HCT116 (cell line): Measurements from ENCODE around the gene SVEP1. TPM values are rescaled to one million over a fixed set of nuclear protein-coding genes. Genes with fewer than 3 reads are reported as not detected.

ENCODE experiments used
- ATAC-seq: fragments of 200-7000 bp; cut with Tn5 transposase; 2 replicates; pipeline ENCODE4 v1.9.1; 2020; ENCODE audit warnings: mild to moderate bottlenecking, moderate library complexity
- BruUV-seq: library from RNA; stranded (reverse); fragments of 400-500 nt; replicated peaks from 2 replicates; lab custom pipeline; 2021; lab: Mats Ljungman, UMichigan
- CTCF ChIA-PET: fragments of 300-600 bp; sonication (Branson Sonifier 250); formaldehyde crosslinking; loops from one replicate; lab custom pipeline; 2021; ENCODE audit warnings: antibody characterized with exemption; lab: Charles Lee
- POLR2A ChIA-PET: fragments of 300-600, 350-600 bp; sonication (Branson Sonifier 250); formaldehyde crosslinking; loops from one replicate; lab custom pipeline; 2021; ENCODE audit warnings: antibody characterized with exemption; lab: Charles Lee
- RAD21 ChIA-PET, 2 experiments: fragments of 300-600 bp; sonication (Branson Sonifier 250); formaldehyde crosslinking; loops; one replicate each; lab custom pipeline; 2023; ENCODE audit warnings: low total read pairs in 2 of 2; ENCODE audit not compliant: uncharacterized antibody in 2 of 2, unreplicated experiment in 2 of 2, low non-redundant PET in 1 of 2; lab: Charles Lee
- DNase-seq: peaks from one replicate; pipeline ENCODE4 v3.0.0-alpha.2; 2010; ENCODE audit warnings: low read depth, low spot score
- H2AFZ ChIP-seq: fragments of 200-600 bp; shearing (Covaris generic), sonication (generic); 2 replicates; pipeline ENCODE4 v1.6.1; 2017; ENCODE audit warnings: low read depth, mixed run types, mixed read lengths, antibody characterized with exemption, low read length; ENCODE audit not compliant: poor library complexity, severe bottlenecking
- H3K27ac ChIP-seq: 2 replicates; pipeline ENCODE4 v1.5.1; 2012; ENCODE audit warnings: low read depth, low read length
- H3K27me3 ChIP-seq: fragments of 200-600 bp; sonication (generic); 2 replicates; pipeline ENCODE4 v1.6.1; 2016; ENCODE audit warnings: mixed run types, low read length, mixed read lengths; ENCODE audit not compliant: insufficient read depth
- H3K36me3 ChIP-seq, 2 experiments: fragments of 200-500 bp in 1 of 2; fragments of 200-600 bp in 1 of 2; sonication (Bioruptor generic) in 1 of 2; sonication (generic) in 1 of 2; 2 replicates each; pipeline versions ENCODE4 v1.5.1 to v1.6.1; 2014 to 2016; ENCODE audit warnings: low read length in 2 of 2, inconsistent platforms in 1 of 2, mixed read lengths in 1 of 2, mixed run types in 1 of 2; ENCODE audit not compliant: insufficient read depth in 2 of 2, control insufficient read depth in 1 of 2
- H3K4me1 ChIP-seq, 2 experiments: fragments of 200-600 bp in 1 of 2; sonication (generic) in 1 of 2; 2 replicates each; pipeline versions ENCODE4 v1.5.1 to v1.6.1; 2012 to 2017; ENCODE audit warnings: low read length in 2 of 2, inconsistent platforms in 1 of 2, mild to moderate bottlenecking in 1 of 2, mixed read lengths in 1 of 2, mixed run types in 1 of 2, moderate library complexity in 1 of 2; ENCODE audit not compliant: insufficient read depth in 2 of 2, control insufficient read depth in 1 of 2
- H3K4me2 ChIP-seq: fragments of 200-600 bp; sonication (generic); 2 replicates; pipeline ENCODE4 v1.6.1; 2017; ENCODE audit warnings: mixed run types, low read length, mixed read lengths
- H3K4me3 ChIP-seq, 2 experiments: fragments of 200-600 bp in 1 of 2; sonication (generic) in 1 of 2; replicated peaks in 1 of 2; 2 replicates each; pipeline ENCODE4 v1.5.1; 2011 to 2016; ENCODE audit warnings: low read length in 2 of 2, control low read depth in 1 of 2, low read depth in 1 of 2, mild to moderate bottlenecking in 1 of 2, mixed read lengths in 1 of 2, mixed run types in 1 of 2
- H3K79me2 ChIP-seq: fragments of 200-600 bp; sonication (generic); 2 replicates; pipeline ENCODE4 v1.6.1; 2017; ENCODE audit warnings: mild to moderate bottlenecking, mixed run types, low read length, moderate library complexity, mixed read lengths; ENCODE audit not compliant: insufficient read depth
- H3K9ac ChIP-seq: fragments of 200-600 bp; sonication (generic); 2 replicates; pipeline ENCODE4 v1.6.1; 2016; ENCODE audit warnings: low read length, mixed read lengths
- H3K9me2 ChIP-seq: fragments of 200-600 bp; sonication (generic), shearing (Covaris generic); 2 replicates; pipeline ENCODE4 v1.6.1; 2017; ENCODE audit warnings: mixed run types, mild to moderate bottlenecking, moderate library complexity; ENCODE audit not compliant: insufficient read depth
- H3K9me3 ChIP-seq, 2 experiments: fragments of 200-500 bp in 1 of 2; fragments of 200-600 bp in 1 of 2; sonication (Bioruptor generic) in 1 of 2; sonication (generic) in 1 of 2; 2 replicates each; pipeline ENCODE4 v1.6.1; 2014 to 2017; ENCODE audit warnings: low read length in 2 of 2, mixed read lengths in 2 of 2, inconsistent platforms in 1 of 2, low read depth in 1 of 2, mild to moderate bottlenecking in 1 of 2, mixed run types in 1 of 2, moderate library complexity in 1 of 2; ENCODE audit not compliant: control insufficient read depth in 1 of 2, insufficient read depth in 1 of 2
- H4K20me1 ChIP-seq: fragments of 200-600 bp; sonication (generic), shearing (Covaris generic); 2 replicates; pipeline ENCODE4 v1.6.1; 2017; ENCODE audit warnings: mixed run types, mild to moderate bottlenecking, moderate library complexity; ENCODE audit not compliant: insufficient read depth
- ATF3 ChIP-seq: IDR thresholded peaks from 2 replicates; pipeline ENCODE4 v1.6.1; 2012
- CBX3 ChIP-seq: IDR thresholded peaks from 2 replicates; pipeline ENCODE4 v1.6.1; 2012; ENCODE audit warnings: low read depth
- CEBPB ChIP-seq: IDR thresholded peaks from 2 replicates; pipeline ENCODE4 v1.6.1; 2012; ENCODE audit warnings: low read depth
- CTCF ChIP-seq, 3 experiments: fragments of 200-600 bp in 1 of 3; sonication (generic) in 1 of 3; IDR thresholded peaks in 2 of 3; conservative IDR thresholded peaks in 1 of 3; 2 replicates each; pipeline ENCODE4 v1.5.1; 2012 to 2017; ENCODE audit warnings: low read depth in 2 of 3, low read length in 2 of 3, antibody characterized with exemption in 1 of 3, borderline replicate concordance in 1 of 3, control low read depth in 1 of 3, mild to moderate bottlenecking in 1 of 3, mixed read lengths in 1 of 3, mixed run types in 1 of 3, moderate library complexity in 1 of 3; ENCODE audit not compliant: insufficient read depth in 1 of 3
- EGR1 ChIP-seq: IDR thresholded peaks from 2 replicates; pipeline ENCODE4 v1.6.1; 2012; ENCODE audit warnings: low read depth
- ELF1 ChIP-seq: IDR thresholded peaks from 2 replicates; pipeline ENCODE4 v1.6.1; 2012; ENCODE audit warnings: low read depth, borderline replicate concordance
- EZH2 ChIP-seq: fragments of 200-600 bp; sonication (generic); IDR thresholded peaks from 2 replicates; pipeline ENCODE4 v1.6.1; 2017; ENCODE audit warnings: antibody characterized with exemption, mixed run types
- EZH2phosphoT487 ChIP-seq: fragments of 200-600 bp; IDR thresholded peaks from 2 replicates; pipeline ENCODE4 v1.6.1; 2018; ENCODE audit warnings: antibody characterized with exemption, borderline replicate concordance
- FOSL1 ChIP-seq: IDR thresholded peaks from 2 replicates; pipeline ENCODE4 v1.6.1; 2012; ENCODE audit warnings: low read depth
- JUND ChIP-seq: IDR thresholded peaks from 2 replicates; pipeline ENCODE4 v1.6.1; 2012
- POLR2A ChIP-seq: IDR thresholded peaks from 2 replicates; pipeline ENCODE4 v1.7.0; 2011; ENCODE audit warnings: borderline replicate concordance; ENCODE audit not compliant: insufficient read depth, insufficient read length; ENCODE audit errors: extremely low read depth
- POLR2AphosphoS5 ChIP-seq: IDR thresholded peaks from 2 replicates; pipeline ENCODE4 v1.6.1; 2011; ENCODE audit warnings: mild to moderate bottlenecking, low read depth, low read length, moderate library complexity
- RAD21 ChIP-seq: IDR thresholded peaks from 2 replicates; pipeline ENCODE4 v1.6.1; 2012; ENCODE audit warnings: low read depth, mild to moderate bottlenecking
- REST ChIP-seq: IDR thresholded peaks from 2 replicates; pipeline ENCODE4 v1.6.1; 2012; ENCODE audit warnings: low read depth
- SP1 ChIP-seq: IDR thresholded peaks from 2 replicates; pipeline ENCODE4 v1.6.1; 2012; ENCODE audit warnings: low read depth
- SRF ChIP-seq: IDR thresholded peaks from 2 replicates; pipeline ENCODE4 v1.6.1; 2012; ENCODE audit warnings: low read depth
- TCF7L2 ChIP-seq: IDR thresholded peaks from 2 replicates; pipeline ENCODE4 v1.7.0; 2011; ENCODE audit warnings: borderline replicate concordance, inconsistent platforms; ENCODE audit not compliant: insufficient read depth, insufficient read length; ENCODE audit errors: extremely low read depth
- YY1 ChIP-seq: IDR thresholded peaks from 2 replicates; pipeline ENCODE4 v1.6.1; 2011; ENCODE audit warnings: low read length, low read depth, moderate library complexity, mild to moderate bottlenecking; ENCODE audit not compliant: insufficient replicate concordance; ENCODE audit errors: extremely low read depth
- ZBTB33 ChIP-seq: IDR thresholded peaks from 2 replicates; pipeline ENCODE4 v1.6.1; 2011; ENCODE audit warnings: mild to moderate bottlenecking, low read length, moderate library complexity; ENCODE audit not compliant: insufficient replicate concordance; ENCODE audit errors: extremely low read depth
- ZNF274 ChIP-seq: fragments of 200-500 bp; sonication (Bioruptor generic); IDR thresholded peaks from 2 replicates; pipeline ENCODE4 v1.6.1; 2014; ENCODE audit warnings: mild to moderate bottlenecking, low read depth, low read length, inconsistent platforms
- intact Hi-C: fragments of 100-400 bp; cut with micrococcal nuclease; formaldehyde crosslinking; loops from 2 replicates; pipeline ENCODE4 v1.10.0; 2022
- total RNA-seq: library from RNA; stranded (reverse); gene quantifications from one replicate; pipeline ENCODE4 v1.2.1, GENCODE V29; 2021; ENCODE audit not compliant: unreplicated experiment

SVEP1 gene
- total RNA-seq, 1 experiment from 2014 or later: 0.15 TPM

GRCh38 chr9:110517483-110517882 is 62.1 kb downstream of the SVEP1 start:
- H2AFZ ChIP-seq: no peak overlapping the region
- DNase-seq (no peak), ATAC-seq (no peak)
- no peaks in the 10 kb centered on the region for H3K9me2 ChIP-seq
- H3K36me3 ChIP-seq: no peaks in the 10 kb centered on the region
- POLR2A ChIA-PET: no interaction called here
- no TSS peak for BruUV-seq
- H3K4me1 ChIP-seq: no peaks in the 10 kb centered on the region
- no peak overlapping the region for H3K4me3 ChIP-seq
- H3K9me3 ChIP-seq: no peaks in the 10 kb centered on the region
- H3K4me2 ChIP-seq: no peak overlapping the region
- no peak overlapping the region for H3K9ac ChIP-seq
- RAD21 ChIA-PET: no interaction called here
- TF ChIP-seq ATF3 (no peak), YY1 (no peak), SRF (no peak), JUND (no peak), REST (no peak), CTCF (IDR thresholded peaks at IDR 0.05 in 2 of 3, conservative IDR thresholded peaks at IDR 0.05 in 1 of 3; ENCODE audit: borderline replicate concordance in 1 of 3, insufficient read depth in 1 of 3, low read depth in 2 of 3, low read length in 2 of 3) (no peak), POLR2AphosphoS5 (no peak), ZBTB33 (no peak), EGR1 (no peak), POLR2A (no peak), SP1 (no peak), TCF7L2 (no peak), RAD21 (no peak), CEBPB (no peak), CBX3 (no peak), EZH2 (no peak), FOSL1 (no peak), ELF1 (no peak), EZH2phosphoT487 (no peak), ZNF274 (no peak)
- TF ChIP-seq, all 23 proteins: peak for 0
- Histone ChIP-seq H3K27ac (no peak overlapping the region), H3K27me3 (no peaks in the 10 kb centered on the region), H4K20me1 (no peaks in the 10 kb centered on the region), H3K79me2 (no peaks in the 10 kb centered on the region)
- CTCF ChIA-PET: no interaction called here
- intact Hi-C loops: no loop called here
